Retina (tissue), 1 donor: ENCODE results near the gene NPIPA3.
"Not testable (repeated sequence)": the region's sequence is repeated elsewhere in the genome, so short reads cannot be mapped to it uniquely, and the experiment has no call there.

Experiments used
- DNase-seq: peaks from one replicate; pipeline ENCODE4 v3.0.0-alpha.2; 2016

The NPIPA3 gene

DNA sequence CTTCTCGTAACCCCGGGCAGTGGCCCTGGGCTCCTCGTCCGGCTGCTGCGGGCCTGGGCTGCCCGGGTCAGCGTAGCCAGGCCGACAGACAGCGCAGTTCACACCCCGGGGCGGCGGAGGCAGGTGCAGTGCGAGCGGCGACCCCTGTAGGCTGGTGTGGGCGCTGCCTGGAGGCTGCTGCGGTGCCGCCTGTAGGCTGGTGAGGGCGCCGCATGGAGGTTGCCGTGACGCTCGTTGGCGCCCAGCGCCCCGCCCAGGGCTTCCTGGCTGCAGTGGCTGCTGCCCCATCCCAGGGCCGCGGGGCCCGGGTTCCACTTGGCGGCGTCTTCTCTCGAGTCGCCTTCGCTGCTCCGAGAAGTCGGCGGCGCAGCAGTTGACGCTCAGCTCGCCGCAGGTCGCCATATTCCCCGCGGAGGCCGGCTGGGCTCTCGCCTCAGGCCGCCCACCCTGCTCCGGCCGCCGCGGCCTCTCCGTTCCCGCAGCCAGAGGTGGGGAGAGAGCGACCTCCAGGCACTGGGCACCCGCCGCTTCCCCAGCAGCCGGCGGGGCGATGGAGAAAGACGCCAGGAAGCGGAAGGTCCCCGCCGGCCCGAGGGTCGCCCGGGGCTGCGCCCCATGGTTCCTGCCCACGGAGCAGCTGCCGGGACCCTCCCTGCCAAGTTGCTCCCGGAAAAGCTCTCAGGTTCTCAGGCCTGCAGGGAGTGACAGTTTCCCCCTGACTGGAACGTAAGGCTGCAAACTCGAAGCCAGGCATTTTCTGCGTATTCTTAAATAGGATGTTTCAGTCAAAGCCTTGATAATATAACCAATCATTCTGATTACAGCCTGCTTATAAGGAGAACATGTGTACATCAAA lies at the start of gene NPIPA3:
NPIPA3 (plus strand) TSS at position 256 of the 856 bp plus-strand sequence. CDS start 5,533 bp downstream, outside the sequence.
- not testable (repeated sequence) for DNase-seq

DNA sequence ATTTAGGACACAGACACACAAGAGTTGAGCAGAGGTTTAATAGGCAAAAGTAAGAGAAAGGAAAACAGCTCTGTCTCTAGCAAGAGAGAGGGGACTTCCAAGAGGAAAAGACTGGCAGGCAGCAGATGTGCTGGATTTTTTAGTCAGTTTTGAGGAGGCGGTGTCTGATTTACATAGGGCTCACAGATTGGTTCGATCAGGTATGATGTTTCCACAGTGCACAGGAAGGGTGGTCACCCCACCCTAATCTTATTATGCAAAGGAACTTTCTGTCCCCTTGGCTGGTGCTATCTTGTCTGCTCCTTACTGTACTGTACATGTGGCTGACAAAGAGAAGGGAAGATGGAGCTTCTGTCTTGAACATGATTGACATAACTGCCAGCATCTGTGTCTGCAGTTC lies 45.1 kb upstream of the NPIPA3 start:
- no peak for DNase-seq

DNA sequence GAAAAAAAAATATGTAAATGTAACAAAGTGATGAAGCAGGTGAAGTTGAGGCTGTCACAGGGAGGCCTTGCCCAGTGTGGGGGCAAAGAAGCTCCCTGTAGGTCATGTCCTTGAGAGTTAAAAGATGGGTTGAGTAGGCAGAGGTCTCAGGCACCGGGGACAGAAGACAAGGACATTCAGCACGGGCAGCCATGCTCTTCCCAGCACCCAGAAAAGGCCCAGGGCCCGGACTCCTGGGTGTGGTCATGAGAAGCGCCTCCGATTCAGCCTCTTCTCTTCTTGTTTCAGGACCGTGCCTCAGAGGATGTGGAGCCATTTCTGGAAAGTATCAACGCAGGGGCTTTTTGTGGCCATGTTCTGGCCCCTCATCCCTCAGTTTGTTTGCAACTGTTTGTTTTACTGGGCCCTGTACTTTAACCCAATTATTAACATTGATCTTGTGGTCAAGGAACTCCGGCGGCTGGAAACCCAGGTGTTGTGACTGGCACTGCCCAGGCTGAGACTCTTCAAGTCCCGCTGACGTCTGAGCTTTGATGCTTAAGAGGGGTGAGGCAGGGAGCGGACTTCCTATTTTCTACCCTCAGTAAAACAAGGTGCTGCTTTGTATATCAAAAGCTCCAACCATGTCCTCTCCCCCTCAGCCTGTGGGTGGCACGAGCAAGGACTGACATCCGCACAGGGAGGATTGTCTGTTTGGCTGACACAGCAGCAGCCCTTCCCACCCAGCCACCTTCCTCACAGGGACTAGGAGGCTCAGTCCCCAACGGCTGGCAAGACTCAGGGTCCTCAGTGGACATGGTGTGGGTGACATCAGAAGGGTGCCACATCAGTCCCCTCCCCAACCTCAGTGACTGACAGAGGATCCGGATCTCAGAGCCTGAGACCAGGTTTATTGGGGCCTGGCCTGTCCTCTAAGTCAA lies 35.6 kb upstream of the NPIPA3 start:
- DNase-seq: no peak

DNA sequence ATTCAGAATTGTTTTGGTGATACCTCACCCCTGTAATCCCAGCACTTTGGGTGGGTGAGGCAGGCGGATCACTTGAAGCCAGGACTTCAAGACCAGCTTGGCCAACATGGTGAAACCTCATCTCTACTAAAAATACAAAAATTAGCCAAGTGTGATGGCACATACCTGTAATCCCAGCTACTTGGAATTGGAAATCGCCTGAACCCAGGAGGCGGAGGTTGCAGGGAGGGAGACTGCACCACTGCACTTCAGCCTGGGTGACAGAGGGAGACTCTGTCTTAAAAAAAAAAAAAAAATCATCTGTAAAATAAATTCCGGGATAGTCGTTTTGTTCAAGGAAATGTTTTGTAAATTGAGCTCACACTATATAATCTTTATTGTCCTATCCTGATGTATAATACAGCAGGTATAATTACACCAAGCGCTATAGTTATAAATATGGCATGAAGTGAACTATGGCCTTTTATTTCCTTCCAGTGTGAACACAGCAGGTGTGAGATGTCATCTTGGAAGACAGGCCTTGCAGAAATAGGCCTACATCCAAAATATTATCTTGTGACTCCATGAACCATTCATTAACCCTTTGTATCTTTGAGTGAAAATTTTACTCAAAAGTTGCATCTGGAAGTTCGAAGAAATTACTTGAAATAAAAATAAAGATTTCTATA lies 34.5 kb upstream of the NPIPA3 start:
- no peak for DNase-seq

DNA sequence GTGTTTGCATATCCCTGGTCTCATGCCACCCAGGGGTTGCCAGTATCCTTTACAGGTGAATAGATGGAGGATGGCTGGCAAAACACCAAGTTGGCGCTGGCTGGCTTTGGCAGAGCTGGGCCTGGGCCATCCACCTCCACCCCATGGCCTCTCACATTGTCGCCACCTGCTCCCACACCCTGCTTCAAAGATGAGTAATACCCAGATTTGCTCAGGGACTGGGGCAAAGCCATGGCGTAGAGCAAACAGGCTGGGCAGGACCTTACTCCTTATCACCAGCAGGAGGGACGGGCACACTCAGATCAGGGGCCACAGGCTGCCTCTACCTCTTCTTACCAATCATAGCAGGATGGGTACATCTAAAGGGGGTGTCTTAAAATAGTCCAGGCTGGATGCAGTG lies 33.4 kb upstream of the NPIPA3 start:
- DNase-seq: no peak

DNA sequence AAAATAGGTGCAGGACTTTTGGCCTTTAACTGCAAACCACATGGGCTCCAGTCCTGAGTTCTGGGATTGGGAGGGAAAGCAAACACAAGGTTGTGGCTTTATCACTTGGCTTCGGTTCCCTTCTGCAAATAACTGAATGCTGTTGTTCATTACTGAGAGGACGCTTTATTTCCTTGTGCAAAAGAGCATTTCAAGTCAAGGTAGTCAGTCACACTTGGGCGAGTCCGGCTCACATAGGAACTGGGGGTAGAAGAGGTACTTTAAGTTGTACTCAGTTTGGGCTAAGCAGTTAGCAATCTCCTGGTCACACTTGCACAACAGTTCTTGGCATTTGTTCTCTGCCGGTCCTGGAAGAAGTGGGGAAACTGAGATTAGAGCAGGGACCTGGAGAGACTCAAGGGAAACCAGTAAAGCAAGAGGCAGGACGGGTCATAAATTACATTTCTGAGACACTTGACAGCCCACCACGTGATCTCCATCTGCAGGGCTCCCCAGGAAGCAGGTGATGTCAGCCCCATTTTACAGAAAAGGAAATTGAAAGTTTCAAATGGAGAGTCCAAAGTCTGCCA lies 30.7 kb upstream of the NPIPA3 start:
- no peak for DNase-seq

DNA sequence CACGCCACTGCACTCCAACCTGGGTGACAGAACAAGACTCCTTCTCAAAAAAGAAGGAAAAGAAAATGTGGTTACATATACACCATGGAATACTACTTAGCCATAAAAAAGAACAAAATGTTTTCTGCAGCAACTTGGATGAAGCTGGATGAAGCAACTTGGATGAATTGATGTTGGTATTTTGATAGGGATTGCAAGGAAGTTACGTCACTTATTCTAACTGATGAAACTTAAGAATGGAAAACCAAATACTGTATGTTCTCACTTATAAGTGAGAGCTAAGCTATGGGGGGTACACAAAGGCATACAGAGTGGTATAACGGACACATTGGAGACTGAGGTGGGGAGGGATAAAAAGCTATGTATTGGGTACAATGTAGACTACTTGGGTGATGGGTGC lies 26.6 kb upstream of the NPIPA3 start:
- DNase-seq: no peak

DNA sequence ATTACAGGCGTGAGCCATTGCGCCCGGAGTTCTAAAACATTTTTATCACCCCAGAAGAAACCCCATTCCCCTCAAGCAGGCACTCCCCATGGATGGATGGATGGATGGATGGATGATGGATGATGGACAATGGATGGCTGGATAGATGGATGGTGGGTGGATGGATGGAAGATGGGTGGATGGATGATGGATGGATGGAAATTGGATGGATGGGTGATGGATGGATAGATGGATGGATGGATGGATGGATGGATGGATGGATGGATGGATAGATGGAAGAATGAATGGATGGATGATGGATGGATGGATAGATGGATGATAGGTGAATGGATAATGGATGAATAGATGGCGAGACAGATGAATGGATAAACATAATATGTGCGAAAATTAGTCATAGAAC lies 25.6 kb upstream of the NPIPA3 start:
- no peak for DNase-seq

DNA sequence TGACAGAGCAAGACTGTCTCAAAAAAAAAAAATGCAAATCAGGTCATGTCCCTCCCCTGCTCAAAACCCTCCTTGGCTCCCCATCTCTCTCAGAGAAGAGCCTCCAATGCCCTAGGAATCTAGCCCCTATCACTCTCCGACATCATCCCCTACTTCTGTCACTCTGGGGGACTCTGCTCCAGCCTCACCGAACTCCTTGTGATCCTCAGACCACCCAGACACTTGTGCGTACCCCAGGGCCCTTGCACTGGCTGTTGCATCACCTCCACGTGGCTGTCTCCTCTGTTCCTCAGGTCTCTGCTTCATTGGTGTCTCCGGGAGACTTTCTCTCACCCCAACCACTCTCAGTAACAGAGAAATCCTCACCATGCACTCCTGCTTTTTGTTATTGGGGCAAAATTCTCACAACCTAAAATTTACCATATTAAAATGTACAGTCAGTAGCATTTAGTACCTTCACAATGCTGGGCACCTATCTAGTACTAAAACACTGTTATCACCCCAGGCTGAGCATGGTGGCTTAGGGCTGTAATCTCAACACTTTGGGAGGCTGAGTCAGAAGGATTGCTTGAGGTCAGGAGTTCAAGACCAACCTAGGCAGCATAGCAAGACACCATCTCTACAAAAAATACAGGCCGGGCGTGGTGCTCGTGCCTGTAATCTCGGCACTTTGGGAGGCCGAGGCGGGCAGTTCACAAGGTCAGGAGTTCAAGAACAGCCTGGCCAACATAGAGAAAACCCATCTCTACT lies 24.3 kb upstream of the NPIPA3 start:
- no peak for DNase-seq

DNA sequence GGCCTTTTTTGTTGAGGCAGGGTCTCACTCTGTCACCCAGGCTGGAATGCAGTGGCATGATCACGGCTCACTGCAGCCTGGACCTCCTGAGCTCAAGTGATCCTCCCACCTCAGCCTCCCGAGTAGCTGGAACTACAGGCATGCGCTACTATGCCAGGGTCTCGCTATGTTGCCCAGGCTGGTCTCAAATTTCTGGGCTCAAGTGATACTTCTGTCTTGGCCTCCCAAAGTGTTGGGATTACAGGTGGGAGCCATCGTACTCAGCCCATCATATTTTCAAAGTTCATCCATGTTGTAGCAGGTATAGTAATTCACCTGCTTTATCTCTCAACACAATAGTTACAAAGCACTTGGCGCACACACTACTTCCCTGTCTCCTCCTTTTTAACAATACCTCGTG lies 22.8 kb upstream of the NPIPA3 start:
- DNase-seq: not testable (repeated sequence)

DNA sequence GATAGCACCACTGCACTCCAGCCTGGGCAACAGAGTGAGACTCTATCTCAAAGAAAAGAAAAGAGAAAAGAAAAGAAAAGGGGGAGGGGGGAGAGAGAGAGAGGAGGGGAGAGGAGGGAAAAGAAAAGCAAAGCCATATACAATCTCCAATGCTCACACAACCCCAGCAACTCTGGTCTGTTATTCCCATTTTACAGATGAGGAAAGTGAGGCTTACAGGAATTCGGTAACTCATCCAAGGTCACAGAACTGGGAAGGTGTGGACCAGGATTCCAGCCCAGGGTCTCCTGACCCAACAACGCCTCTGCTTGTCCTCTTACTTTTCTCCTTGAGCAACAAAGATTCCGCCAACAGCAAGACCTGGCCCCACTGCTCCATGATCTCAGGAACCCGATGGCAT lies 22.1 kb upstream of the NPIPA3 start:
- DNase-seq: no peak

DNA sequence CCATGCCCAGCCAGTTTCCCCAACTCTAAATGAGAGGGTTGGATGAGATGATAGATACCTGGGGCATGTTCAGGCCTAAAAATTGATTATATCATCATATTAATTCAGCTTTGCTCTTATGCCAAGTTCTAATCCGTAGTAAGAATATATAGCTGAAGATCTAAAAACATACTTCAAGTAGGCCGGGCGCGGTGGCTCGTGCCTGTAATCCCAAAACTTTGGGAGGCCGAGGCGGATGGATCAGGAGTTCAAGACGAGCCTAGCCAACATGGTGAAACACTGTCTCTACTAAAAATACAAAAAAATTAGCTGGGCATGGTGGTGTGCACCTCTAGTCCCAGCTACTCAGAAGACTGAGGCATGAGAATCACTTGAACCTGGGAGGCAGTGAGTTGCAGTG lies 21.1 kb upstream of the NPIPA3 start:
- no peak for DNase-seq

DNA sequence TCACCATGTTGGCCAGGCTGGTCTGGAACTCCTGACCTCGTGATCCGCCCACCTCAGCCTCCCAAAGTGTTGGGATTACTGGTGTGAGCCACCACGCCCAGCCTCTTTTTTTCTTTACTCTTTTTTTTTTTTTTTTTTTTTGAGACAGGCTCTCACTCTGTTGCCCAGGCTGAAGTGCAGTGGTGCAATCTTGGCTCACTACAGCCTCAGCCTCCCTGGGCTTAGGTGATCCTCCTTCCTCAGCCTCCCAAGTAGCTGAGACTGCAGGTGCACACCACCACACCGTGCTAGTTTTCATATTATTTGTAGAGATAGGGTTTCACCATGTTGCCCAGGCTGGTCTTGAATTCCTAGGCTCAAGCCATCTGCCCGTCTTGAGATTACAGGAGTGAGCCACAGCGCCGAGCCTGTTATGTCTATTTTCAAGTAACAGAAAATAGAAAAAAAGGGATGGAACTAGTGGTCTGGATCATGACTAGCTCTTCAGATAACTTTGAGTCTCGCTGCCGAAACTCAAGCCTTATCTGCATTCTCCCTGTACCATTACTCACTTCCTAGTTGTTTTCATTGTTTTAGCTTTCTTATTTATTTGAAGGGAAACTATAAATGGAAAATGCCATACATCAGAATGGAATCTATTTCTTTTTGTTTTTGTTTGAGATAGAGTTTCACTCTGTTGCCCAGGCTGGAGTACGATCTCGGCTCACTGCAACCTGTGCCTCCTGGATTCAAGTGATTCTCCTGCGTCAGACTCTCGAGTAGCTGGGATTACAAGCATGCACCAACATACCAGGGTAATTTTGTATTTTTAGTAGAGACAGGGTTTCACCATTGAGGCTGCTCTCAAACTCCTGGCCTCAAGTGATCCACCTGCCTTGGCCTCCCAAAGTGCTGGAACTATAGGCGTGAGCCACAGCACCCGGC lies 17.1 kb upstream of the NPIPA3 start:
- not testable (repeated sequence) for DNase-seq

DNA sequence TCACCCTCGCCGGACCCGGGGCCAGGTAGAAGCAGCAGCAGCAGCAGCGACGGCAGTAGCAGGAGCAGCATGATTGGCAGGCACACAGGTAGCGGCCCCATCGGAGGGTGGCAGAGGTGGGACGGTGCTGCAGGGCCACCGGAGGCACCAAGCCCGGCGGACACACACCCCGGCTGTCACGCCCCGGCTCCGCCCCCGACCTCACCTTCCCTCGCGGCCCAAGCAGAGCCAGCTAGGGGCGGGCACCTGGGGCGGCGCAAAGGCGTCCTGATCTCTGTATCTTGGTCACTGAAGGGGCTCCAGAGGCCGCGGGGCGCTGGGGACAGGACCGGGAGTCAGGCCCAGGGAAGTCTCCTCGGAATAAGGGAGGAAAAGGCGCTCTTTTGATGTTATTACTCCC lies 9.1 kb upstream of the NPIPA3 start, which contains the start of gene PLA2G10:
PLA2G10 (minus strand) TSS at position 180 of the 400 bp plus-strand sequence; CDS start at position 101, 79 bp downstream.
- not testable (repeated sequence) for DNase-seq

DNA sequence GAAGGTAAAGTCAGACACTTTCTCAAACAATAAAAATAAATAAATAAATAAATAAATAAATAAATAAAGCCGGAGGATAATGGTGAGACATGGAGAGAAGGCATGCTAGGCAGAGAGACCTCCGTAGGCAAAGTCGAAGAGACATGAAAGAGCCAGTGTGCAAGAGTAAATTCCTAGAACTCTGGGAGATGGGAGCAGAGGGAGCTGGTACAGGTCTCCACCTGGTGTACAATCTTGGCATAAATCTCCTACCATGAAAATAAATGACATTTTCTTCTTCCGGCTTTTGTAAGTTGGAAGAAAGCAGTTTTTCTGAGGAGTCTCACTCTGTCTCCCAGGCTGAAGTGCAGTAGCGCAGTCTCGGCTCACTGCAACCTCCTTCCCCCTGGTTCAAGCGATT lies 1.4 kb upstream of the NPIPA3 start:
- DNase-seq: not testable (repeated sequence)

DNA sequence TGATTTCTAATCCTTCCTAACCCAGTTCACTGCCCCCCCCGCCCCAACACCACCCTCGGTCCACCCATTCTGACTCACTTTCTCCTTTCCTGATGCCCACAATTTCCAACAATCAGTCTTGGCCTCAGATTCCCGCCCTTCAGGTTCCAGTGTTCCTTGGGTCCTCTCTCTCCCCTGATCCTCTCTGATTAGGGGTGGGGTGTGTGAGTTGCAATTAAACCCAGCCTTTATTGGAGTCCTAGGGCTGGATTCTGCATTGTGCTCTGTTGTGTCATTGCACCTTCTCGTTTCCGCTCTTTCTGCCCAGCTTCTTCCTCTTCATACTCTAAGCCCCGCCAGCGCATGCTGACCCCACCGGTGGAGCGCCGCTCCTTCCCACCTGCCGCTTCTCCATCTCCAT lies 539 bp upstream of the NPIPA3 start:
- DNase-seq: not testable (repeated sequence)

DNA sequence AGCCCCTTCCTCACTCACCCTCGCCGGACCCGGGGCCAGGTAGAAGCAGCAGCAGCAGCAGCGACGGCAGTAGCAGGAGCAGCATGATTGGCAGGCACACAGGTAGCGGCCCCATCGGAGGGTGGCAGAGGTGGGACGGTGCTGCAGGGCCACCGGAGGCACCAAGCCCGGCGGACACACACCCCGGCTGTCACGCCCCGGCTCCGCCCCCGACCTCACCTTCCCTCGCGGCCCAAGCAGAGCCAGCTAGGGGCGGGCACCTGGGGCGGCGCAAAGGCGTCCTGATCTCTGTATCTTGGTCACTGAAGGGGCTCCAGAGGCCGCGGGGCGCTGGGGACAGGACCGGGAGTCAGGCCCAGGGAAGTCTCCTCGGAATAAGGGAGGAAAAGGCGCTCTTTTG lies 30.0 kb downstream of the NPIPA3 start:
- DNase-seq: not testable (repeated sequence)

DNA sequence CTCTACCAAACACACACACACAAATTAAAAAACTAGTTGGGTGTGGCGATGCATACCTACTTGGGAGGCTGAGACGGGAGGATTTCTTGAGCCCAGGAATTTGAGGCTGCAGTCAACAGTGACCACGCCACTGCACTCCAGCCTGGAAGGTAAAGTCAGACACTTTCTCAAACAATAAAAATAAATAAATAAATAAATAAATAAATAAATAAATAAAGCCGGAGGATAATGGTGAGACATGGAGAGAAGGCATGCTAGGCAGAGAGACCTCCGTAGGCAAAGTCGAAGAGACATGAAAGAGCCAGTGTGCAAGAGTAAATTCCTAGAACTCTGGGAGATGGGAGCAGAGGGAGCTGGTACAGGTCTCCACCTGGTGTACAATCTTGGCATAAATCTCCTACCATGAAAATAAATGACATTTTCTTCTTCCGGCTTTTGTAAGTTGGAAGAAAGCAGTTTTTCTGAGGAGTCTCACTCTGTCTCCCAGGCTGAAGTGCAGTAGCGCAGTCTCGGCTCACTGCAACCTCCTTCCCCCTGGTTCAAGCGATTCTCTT lies 37.7 kb downstream of the NPIPA3 start:
- DNase-seq: not testable (repeated sequence)

DNA sequence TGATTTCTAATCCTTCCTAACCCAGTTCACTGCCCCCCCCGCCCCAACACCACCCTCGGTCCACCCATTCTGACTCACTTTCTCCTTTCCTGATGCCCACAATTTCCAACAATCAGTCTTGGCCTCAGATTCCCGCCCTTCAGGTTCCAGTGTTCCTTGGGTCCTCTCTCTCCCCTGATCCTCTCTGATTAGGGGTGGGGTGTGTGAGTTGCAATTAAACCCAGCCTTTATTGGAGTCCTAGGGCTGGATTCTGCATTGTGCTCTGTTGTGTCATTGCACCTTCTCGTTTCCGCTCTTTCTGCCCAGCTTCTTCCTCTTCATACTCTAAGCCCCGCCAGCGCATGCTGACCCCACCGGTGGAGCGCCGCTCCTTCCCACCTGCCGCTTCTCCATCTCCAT lies 38.6 kb downstream of the NPIPA3 start:
- not testable (repeated sequence) for DNase-seq
